Body of pancreas (tissue), 4 donors: Measurements from ENCODE around the gene UBE2G2.

Source experiments
- POLR2A ChIP-seq, 3 donors: fragments of 450-650 bp; IDR thresholded peaks; one replicate each; pipeline ENCODE4 v1.6.1; 2016; ENCODE audit warnings: antibody characterized with exemption in 3 of 3, mild to moderate bottlenecking in 2 of 3
- TF ChIP-seq, protein P1 (sequence below), 7 experiments: fragments of 450-650 bp in 4 of 7; fragments of 200-600 bp in 3 of 7; sonication (generic) in 3 of 7; IDR thresholded peaks; one replicate each; pipeline ENCODE4 v1.5.1; 2016 to 2019; ENCODE audit warnings: antibody characterized with exemption in 7 of 7

DNA sequence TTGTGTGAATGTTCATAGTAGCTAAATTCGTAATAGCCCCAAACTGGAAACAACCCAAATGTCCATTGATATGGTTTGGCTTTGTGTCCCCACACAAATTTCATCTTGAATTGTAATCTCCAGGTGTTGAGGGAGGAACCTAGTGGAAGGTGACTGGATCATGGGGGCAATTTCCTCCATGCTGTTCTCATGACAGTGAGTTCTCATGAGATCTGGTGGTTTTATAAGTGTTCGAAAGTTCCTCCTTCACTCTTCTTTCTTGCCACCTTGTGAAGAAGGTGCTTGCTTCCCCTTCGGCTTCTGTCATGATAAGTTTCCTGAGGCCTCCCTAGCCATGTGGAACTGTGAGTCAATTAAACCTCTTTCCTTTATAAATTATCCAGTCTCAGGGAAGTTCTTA, 11.3 kb downstream of the UBE2G2 start:
- TF ChIP-seq, protein P1, sequence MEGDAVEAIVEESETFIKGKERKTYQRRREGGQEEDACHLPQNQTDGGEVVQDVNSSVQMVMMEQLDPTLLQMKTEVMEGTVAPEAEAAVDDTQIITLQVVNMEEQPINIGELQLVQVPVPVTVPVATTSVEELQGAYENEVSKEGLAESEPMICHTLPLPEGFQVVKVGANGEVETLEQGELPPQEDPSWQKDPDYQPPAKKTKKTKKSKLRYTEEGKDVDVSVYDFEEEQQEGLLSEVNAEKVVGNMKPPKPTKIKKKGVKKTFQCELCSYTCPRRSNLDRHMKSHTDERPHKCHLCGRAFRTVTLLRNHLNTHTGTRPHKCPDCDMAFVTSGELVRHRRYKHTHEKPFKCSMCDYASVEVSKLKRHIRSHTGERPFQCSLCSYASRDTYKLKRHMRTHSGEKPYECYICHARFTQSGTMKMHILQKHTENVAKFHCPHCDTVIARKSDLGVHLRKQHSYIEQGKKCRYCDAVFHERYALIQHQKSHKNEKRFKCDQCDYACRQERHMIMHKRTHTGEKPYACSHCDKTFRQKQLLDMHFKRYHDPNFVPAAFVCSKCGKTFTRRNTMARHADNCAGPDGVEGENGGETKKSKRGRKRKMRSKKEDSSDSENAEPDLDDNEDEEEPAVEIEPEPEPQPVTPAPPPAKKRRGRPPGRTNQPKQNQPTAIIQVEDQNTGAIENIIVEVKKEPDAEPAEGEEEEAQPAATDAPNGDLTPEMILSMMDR (IDR thresholded peaks at IDR 0.05), result no peak
- no peak for TF ChIP-seq POLR2A (IDR thresholded peaks at IDR 0.05)
